HEK293 (cell line): ENCODE results near the gene P2RY6.

Experiments
- CTCF ChIA-PET: fragments of 350-600 bp; formaldehyde crosslinking; extraction: SDS; loops from one replicate; lab custom pipeline; 2021; ENCODE audit warnings: antibody characterized with exemption; lab: Yijun Ruan, JAX
- POLR2A ChIA-PET: fragments of 300-600 bp; formaldehyde crosslinking; extraction: SDS; loops from one replicate; lab custom pipeline; 2020; ENCODE audit warnings: antibody characterized with exemption, inconsistent platforms; lab: Yijun Ruan, JAX
- H3K27ac ChIP-seq: fragments of 200-500 bp; sonication (Bioruptor generic); 2 replicates; pipeline ENCODE4 v1.5.1; 2014; ENCODE audit warnings: low read depth, low read length, control low read depth, inconsistent platforms; ENCODE audit errors: extremely low read depth
- H3K36me3 ChIP-seq, 2 experiments: fragments of 200-500 bp in 1 of 2; sonication (Bioruptor generic) in 1 of 2; 1 replicate in 1 of 2; 2 replicates in 1 of 2; pipeline ENCODE4 v1.5.1; 2014 to 2017; ENCODE audit warnings: inconsistent platforms in 2 of 2, low read length in 2 of 2; ENCODE audit not compliant: control insufficient read depth in 2 of 2, insufficient read depth in 1 of 2
- H3K4me1 ChIP-seq: fragments of 200-500 bp; sonication (Bioruptor generic); 2 replicates; pipeline ENCODE4 v1.5.1; 2014; ENCODE audit warnings: mild to moderate bottlenecking, low read length, inconsistent platforms; ENCODE audit not compliant: control insufficient read depth, insufficient read depth
- H3K4me3 ChIP-seq: 2 replicates; pipeline ENCODE4 v1.5.1; 2011; ENCODE audit warnings: low read depth, mild to moderate bottlenecking, control low read depth, low read length, moderate library complexity
- H3K9me3 ChIP-seq: fragments of 200-500 bp; sonication (Bioruptor generic); 2 replicates; pipeline ENCODE4 v1.5.1; 2014; ENCODE audit warnings: low read depth, low read length, inconsistent platforms; ENCODE audit not compliant: control insufficient read depth, insufficient read depth
- AEBP2 ChIP-seq: fragments of 450-650 bp; formaldehyde crosslinking; IDR thresholded peaks from 2 replicates; pipeline ENCODE4 v1.5.1; 2016; ENCODE audit warnings: missing biosample characterization, missing genetic modification characterization, borderline replicate concordance
- ATF2 ChIP-seq: fragments of 450-650 bp; formaldehyde crosslinking; IDR thresholded peaks from 2 replicates; pipeline ENCODE4 v1.5.1; 2016; ENCODE audit warnings: missing biosample characterization, missing genetic modification characterization, low read depth
- PRDM1 ChIP-seq: fragments of 450-650 bp; formaldehyde crosslinking; IDR thresholded peaks from 2 replicates; pipeline ENCODE4; 2016; ENCODE audit warnings: missing biosample characterization, missing genetic modification characterization
- ZBTB11 ChIP-seq: fragments of 450-650 bp; formaldehyde crosslinking; conservative IDR thresholded peaks from 2 replicates; pipeline ENCODE4 v1.5.1; 2016; ENCODE audit warnings: low read depth, missing biosample characterization, missing genetic modification characterization
- ZFP37 ChIP-seq: fragments of 450-650 bp; formaldehyde crosslinking; IDR thresholded peaks from 2 replicates; pipeline ENCODE4 v1.5.1; 2016; ENCODE audit warnings: missing biosample characterization, missing genetic modification characterization
- ZFP69B ChIP-seq: fragments of 450-650 bp; formaldehyde crosslinking; IDR thresholded peaks from 2 replicates; pipeline ENCODE4 v1.5.1; 2016; ENCODE audit warnings: missing biosample characterization, missing genetic modification characterization
- ZNF211 ChIP-seq: fragments of 450-650 bp; formaldehyde crosslinking; IDR thresholded peaks from 2 replicates; pipeline ENCODE4 v1.5.1; 2016; ENCODE audit warnings: low read depth, missing biosample characterization, missing genetic modification characterization
- ZNF274 ChIP-seq, 2 experiments: fragments of 200-500 bp in 1 of 2; fragments of 450-650 bp in 1 of 2; sonication (Bioruptor generic) in 1 of 2; formaldehyde crosslinking in 1 of 2; IDR thresholded peaks; 2 replicates each; pipeline versions ENCODE4 v1.5.1 to v1.6.1; 2014 to 2016; ENCODE audit warnings: borderline replicate concordance in 1 of 2, inconsistent platforms in 1 of 2, low read length in 1 of 2, missing biosample characterization in 1 of 2, missing genetic modification characterization in 1 of 2
- ZNF335 ChIP-seq: fragments of 450-650 bp; formaldehyde crosslinking; conservative IDR thresholded peaks from 2 replicates; pipeline ENCODE4 v1.5.1; 2016; ENCODE audit warnings: missing biosample characterization, missing genetic modification characterization
- ZNF404 ChIP-seq: fragments of 450-650 bp; formaldehyde crosslinking; IDR thresholded peaks from 2 replicates; pipeline ENCODE4 v1.5.1; 2017; ENCODE audit warnings: missing biosample characterization, missing genetic modification characterization
- ZNF513 ChIP-seq: fragments of 450-650 bp; IDR thresholded peaks from 2 replicates; pipeline ENCODE4 v1.5.1; 2018; ENCODE audit warnings: missing biosample characterization, missing genetic modification characterization
- ZNF518A ChIP-seq: fragments of 450-650 bp; formaldehyde crosslinking; conservative IDR thresholded peaks from 2 replicates; pipeline ENCODE4 v1.5.1; 2016; ENCODE audit warnings: low read depth, missing biosample characterization, missing genetic modification characterization
- ZNF521 ChIP-seq: fragments of 450-650 bp; formaldehyde crosslinking; IDR thresholded peaks from 2 replicates; pipeline ENCODE4 v1.5.1; 2017; ENCODE audit warnings: missing biosample characterization, mild to moderate bottlenecking, missing genetic modification characterization
- ZNF561 ChIP-seq: fragments of 450-650 bp; IDR thresholded peaks from 2 replicates; pipeline ENCODE4 v1.5.1; 2018; ENCODE audit warnings: missing biosample characterization, missing genetic modification characterization, borderline replicate concordance
- ZNF660 ChIP-seq: fragments of 450-650 bp; IDR thresholded peaks from 2 replicates; pipeline ENCODE4 v1.5.1; 2018; ENCODE audit warnings: missing biosample characterization, mild to moderate bottlenecking, missing genetic modification characterization
- TF ChIP-seq, protein P1 (sequence below): fragments of 450-650 bp; formaldehyde crosslinking; IDR thresholded peaks from 2 replicates; pipeline ENCODE4 v1.5.1; 2016; ENCODE audit warnings: missing biosample characterization, missing genetic modification characterization

Gene P2RY6

DNA sequence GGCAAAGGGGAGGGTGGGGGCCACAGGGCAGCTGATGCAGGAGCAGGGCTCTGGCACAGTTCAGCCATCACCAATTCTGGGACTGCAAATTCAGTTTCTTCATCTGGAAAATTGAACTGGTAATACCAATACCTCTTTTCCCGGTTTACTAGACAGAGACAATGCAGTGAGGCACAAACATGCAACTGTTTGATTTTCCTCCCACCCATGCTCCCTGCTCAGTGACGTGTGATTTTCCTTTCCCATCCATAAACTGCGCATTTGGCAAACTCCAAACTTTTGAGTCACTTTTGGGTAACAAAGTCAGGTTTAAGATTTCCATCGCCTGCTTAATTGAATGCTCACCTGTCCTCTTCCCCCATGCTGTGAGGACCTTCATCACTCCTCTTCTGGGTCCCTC, 30.8 kb upstream of the P2RY6 start:
- POLR2A ChIA-PET, result interaction anchor here (0.6 kb wide), 1 partner anchor 57 kb away, joined by 3 read pairs; no protein-coding TSS in a partner anchor
- H3K9me3 ChIP-seq, result no peaks in the 10 kb centered on the region
- TF ChIP-seq ZNF521 (tag by site-specific recombination) (no peak), ZNF211 (tag by site-specific recombination) (no peak), ZNF513 (tag by site-specific recombination) (no peak), ZNF404 (no peak), ZNF561 (tag by site-specific recombination) (no peak)
- CTCF ChIA-PET, result interaction anchor here (0.6 to 2.6 kb wide), 7 partner anchors 8 to 247 kb away, joined by 3 to 14 read pairs (median 4); no protein-coding TSS in a partner anchor
- no peak overlapping the region for H3K4me3 ChIP-seq
- H3K36me3 ChIP-seq, result no peaks in the 10 kb centered on the region
- H3K4me1 ChIP-seq, result no peaks in the 10 kb centered on the region
- H3K27ac ChIP-seq, result no peak overlapping the region

GRCh38 chr11:73242251-73243092, 29.7 kb upstream of the P2RY6 start:
- Histone ChIP-seq H3K36me3 (no peaks in the 10 kb centered on the region), H3K4me1 (no peaks in the 10 kb centered on the region), H3K9me3 (no peaks in the 10 kb centered on the region), H3K27ac (no peak overlapping the region; the same call in 1 of the 2 replicates), H3K4me3 (peak overlapping the region; percentile 27)
- POLR2A ChIA-PET, result interaction anchor here (0.5 kb wide), 1 partner anchor 190 kb away, joined by 3 read pairs; no protein-coding TSS in a partner anchor
- CTCF ChIA-PET, result interaction anchor here (0.5 to 2.6 kb wide), 20 partner anchors 9 to 466 kb away, joined by 3 to 14 read pairs (median 4); no protein-coding TSS in a partner anchor
- TF ChIP-seq ZNF660 (tag by site-specific recombination) (no peak), AEBP2 (tag by site-specific recombination) (no peak), ATF2 (tag by site-specific recombination) (no peak), ZNF518A (tag by site-specific recombination) (peak; percentile 69), ZFP37 (tag by site-specific recombination) (no peak), ZNF335 (peak; percentile 33; the same call in 1 of the 2 replicates), ZNF274 (IDR thresholded peaks at IDR 0.05; ENCODE audit: low read length) (no peak), ZNF274 (tag by site-specific recombination; IDR thresholded peaks at IDR 0.05; ENCODE audit: borderline replicate concordance) (no peak), PRDM1 (tag by site-specific recombination) (no peak), ZFP69B (tag by site-specific recombination) (no peak), ZBTB11 (tag by site-specific recombination) (0 out of 2 replicates have a peak, but pooled peaks have one; percentile 43)
- TF ChIP-seq, protein P1, sequence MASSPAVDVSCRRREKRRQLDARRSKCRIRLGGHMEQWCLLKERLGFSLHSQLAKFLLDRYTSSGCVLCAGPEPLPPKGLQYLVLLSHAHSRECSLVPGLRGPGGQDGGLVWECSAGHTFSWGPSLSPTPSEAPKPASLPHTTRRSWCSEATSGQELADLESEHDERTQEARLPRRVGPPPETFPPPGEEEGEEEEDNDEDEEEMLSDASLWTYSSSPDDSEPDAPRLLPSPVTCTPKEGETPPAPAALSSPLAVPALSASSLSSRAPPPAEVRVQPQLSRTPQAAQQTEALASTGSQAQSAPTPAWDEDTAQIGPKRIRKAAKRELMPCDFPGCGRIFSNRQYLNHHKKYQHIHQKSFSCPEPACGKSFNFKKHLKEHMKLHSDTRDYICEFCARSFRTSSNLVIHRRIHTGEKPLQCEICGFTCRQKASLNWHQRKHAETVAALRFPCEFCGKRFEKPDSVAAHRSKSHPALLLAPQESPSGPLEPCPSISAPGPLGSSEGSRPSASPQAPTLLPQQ (tag by site-specific recombination), result peak; percentile 37; the same call in 1 of the 2 replicates
